ENCODE measurements around the gene GFRA1. TPM values are rescaled to one million over a fixed set of nuclear protein-coding genes. Genes with fewer than 3 reads are reported as not detected.

GFRA1 gene
- total and polyA plus RNA-seq, 2 donors (not counting 3 experiments of a cell fraction or from before 2014, with no cell fraction given): 0.22 to 0.88 TPM

DNA sequence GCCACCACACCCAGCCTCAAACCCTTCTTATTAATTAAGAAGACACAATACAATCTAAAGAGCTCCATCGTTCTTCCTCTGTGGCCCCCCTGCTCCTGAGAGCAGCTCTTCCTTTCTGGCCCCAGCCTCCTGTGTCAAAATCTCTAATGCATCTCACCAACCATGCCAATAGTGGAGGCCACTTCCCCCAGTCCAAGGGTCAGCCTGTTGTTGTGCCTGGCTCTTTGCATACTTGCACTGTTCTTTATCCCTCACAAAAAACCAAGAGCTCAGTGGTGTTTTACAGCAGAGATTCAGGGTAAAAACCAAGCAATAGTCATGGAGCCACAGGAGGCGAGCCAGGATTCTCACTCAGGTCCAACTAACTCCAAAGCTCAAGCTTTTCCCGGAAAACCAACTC, 190.2 kb downstream of the GFRA1 start:
- Histone ChIP-seq H3K4me1 (ENCODE audit: control insufficient read depth, extremely low read depth, insufficient read depth, low read length) (no peaks in the 10 kb centered on the region), H3K9ac (replicated peaks; ENCODE audit: extremely low read depth, insufficient read depth, low read length) (no peak overlapping the region), H3K27me3 (ENCODE audit: control insufficient read depth in 2 of 2, insufficient read depth in 2 of 2, low read length in 2 of 2) (no peaks in the 10 kb centered on the region), H3K79me2 (ENCODE audit: control insufficient read depth, insufficient read depth, low read length) (no peaks in the 10 kb centered on the region), H3K27ac (ENCODE audit: insufficient read depth, low read depth, low read length) (no peak overlapping the region), H2AFZ (ENCODE audit: low read depth, low read length) (no peak overlapping the region), H3K9me1 (replicated peaks; ENCODE audit: control insufficient read depth, extremely low read depth, insufficient read depth, low read length) (no peaks in the 10 kb centered on the region), H3K9me3 (replicated peaks; ENCODE audit: control insufficient read depth, insufficient read depth, low read length) (no peaks in the 10 kb centered on the region), H3K4me3 (replicated peaks in 1 of 3; ENCODE audit: insufficient read depth in 1 of 3, low read depth in 1 of 3, low read length in 3 of 3) (no peak overlapping the region), H3K4me2 (ENCODE audit: insufficient read depth, low read length) (no peak overlapping the region), H4K20me1 (replicated peaks; ENCODE audit: control insufficient read depth, extremely low read depth, insufficient read depth, low read length) (no peaks in the 10 kb centered on the region), H3K36me3 (ENCODE audit: control insufficient read depth in 2 of 2, extremely low read depth in 1 of 2, insufficient read depth in 2 of 2, low read length in 2 of 2) (no peaks in the 10 kb centered on the region)
- TF ChIP-seq, protein P1, sequence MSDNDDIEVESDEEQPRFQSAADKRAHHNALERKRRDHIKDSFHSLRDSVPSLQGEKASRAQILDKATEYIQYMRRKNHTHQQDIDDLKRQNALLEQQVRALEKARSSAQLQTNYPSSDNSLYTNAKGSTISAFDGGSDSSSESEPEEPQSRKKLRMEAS (IDR thresholded peaks at IDR 0.05; ENCODE audit: insufficient read depth, insufficient read length): no peak
- TF ChIP-seq FOS (IDR thresholded peaks at IDR 0.05; ENCODE audit: borderline replicate concordance, insufficient read depth, low read length): no peak
- no peak for TF ChIP-seq POLR2AphosphoS5 (IDR thresholded peaks at IDR 0.05; ENCODE audit: insufficient read depth, low read depth, low read length)
- TF ChIP-seq, protein P2, sequence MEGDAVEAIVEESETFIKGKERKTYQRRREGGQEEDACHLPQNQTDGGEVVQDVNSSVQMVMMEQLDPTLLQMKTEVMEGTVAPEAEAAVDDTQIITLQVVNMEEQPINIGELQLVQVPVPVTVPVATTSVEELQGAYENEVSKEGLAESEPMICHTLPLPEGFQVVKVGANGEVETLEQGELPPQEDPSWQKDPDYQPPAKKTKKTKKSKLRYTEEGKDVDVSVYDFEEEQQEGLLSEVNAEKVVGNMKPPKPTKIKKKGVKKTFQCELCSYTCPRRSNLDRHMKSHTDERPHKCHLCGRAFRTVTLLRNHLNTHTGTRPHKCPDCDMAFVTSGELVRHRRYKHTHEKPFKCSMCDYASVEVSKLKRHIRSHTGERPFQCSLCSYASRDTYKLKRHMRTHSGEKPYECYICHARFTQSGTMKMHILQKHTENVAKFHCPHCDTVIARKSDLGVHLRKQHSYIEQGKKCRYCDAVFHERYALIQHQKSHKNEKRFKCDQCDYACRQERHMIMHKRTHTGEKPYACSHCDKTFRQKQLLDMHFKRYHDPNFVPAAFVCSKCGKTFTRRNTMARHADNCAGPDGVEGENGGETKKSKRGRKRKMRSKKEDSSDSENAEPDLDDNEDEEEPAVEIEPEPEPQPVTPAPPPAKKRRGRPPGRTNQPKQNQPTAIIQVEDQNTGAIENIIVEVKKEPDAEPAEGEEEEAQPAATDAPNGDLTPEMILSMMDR (IDR thresholded peaks at IDR 0.05; ENCODE audit: extremely low read depth in 1 of 2, insufficient read depth in 1 of 2, low read depth in 1 of 2, low read length in 2 of 2): no peak
- no peak for TF ChIP-seq GATA2 (IDR thresholded peaks at IDR 0.05; ENCODE audit: insufficient read depth, insufficient read length, low read depth, low read length)
- TF ChIP-seq MYC (IDR thresholded peaks at IDR 0.05; ENCODE audit: low read depth, low read length): no peak
- no peak for TF ChIP-seq POLR2A (IDR thresholded peaks at IDR 0.05; ENCODE audit: low read depth, low read length)
- no peak for TF ChIP-seq JUN (IDR thresholded peaks at IDR 0.05; ENCODE audit: borderline replicate concordance, insufficient read depth, insufficient read length, low read depth)
- no peak for TF ChIP-seq EZH2 (IDR thresholded peaks at IDR 0.05; ENCODE audit: borderline replicate concordance, low read depth, low read length, severe bottlenecking)
- ChIA-PET POLR2A (no interaction called here), CTCF (no interaction called here)
- intact Hi-C loops (cut with micrococcal nuclease): no loop called here
- BruUV-seq (replicated peaks): no TSS peak
- dilution Hi-C loops (cut with MboI; ENCODE audit: extremely low pct_ligation_motif_present, low sequenced_read_pairs): no loop called here
- DNase-seq (ENCODE audit: low read depth, low spot score): no peak
- FAIRE-seq: no peak
